Stimulated activated CD4-positive, alpha-beta T cell treated with anti-CD3 and anti-CD28 coated beads, Interleukin-2, amount 100 ng/mL, for 24 hours (primary cell): ENCODE results near the gene PPP2R5E.

Experiments used
- DNase-seq, 2 donors: peaks; one replicate each; pipeline ENCODE4 v3.0.0-alpha.2; 2020

PPP2R5E gene

DNA sequence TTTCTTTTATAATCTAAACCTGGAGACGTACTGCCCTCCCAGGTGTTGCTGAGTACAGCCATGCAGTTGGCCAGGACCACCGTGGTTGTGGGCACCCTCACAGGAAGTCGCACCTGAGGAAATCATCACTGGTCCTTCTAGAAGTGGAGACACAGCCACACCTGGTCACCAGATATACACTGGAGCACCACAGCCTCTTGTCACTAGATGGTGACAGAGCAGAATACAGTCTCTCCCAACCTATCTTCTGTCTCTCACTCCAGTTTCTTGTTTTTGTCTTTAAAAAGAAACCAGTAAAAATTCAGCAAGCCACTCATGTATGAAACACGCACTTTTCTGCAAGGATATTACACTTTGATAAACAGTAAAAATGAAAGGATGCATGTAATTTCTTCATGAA, 181.4 kb downstream of the PPP2R5E start:
- no peak for DNase-seq

DNA sequence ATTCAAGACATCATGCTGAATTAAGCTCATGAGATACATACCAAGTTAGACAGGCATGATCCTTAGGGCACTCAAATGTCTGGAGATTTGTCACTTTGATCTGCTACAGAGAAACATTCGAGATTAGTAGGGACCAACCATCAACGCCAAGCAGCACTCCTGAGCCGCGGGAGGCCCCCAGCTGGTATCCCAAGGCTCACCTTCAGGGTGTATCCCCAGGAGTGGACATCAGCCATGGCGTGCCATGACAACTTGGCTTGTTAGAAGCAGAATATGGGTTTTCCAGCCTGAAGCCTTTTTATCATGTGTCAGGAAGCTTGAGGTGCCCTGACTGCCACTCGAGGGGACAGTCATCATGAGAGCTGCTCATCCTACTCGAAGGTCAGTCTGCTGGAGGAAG, 185.3 kb downstream of the PPP2R5E start:
- DNase-seq: no peak

DNA sequence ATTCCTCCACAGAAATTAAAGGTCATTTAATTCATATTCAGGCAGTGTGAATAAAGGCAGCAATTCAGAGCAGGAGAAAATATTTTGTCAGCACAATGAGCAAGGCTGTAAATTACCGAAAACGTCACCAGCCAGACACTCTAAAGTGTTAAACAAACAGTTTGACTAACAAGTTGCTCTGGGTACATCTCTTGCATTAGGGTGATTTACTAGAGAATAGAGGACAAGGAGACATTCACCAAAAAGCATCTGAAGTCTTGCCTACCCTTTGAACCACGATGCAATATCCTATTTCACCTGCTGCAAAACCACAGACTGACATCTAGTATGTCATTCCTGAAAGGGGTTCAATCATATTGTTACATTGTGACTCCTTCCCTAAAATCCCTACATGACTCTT, 197.4 kb downstream of the PPP2R5E start:
- no peak for DNase-seq

DNA sequence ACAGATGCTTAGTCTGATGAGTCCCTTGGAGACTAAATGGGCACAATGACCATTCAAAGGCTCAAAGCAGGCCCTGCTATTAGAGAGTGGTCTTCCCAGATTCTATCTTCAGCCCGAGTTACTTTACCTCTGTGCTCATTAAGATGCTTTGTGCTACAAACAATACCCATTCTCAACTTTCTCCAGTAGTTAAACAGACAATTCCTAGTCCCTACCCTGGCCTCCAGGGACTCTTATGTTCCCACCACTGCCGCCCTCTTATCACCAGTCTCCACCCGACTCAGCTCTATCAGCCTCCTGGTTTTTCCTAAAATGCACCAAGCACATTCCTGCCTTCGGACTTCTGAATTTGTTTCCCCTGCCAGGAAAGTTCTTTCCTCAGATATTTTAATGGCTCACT, 198.8 kb downstream of the PPP2R5E start:
- no peak for DNase-seq

DNA sequence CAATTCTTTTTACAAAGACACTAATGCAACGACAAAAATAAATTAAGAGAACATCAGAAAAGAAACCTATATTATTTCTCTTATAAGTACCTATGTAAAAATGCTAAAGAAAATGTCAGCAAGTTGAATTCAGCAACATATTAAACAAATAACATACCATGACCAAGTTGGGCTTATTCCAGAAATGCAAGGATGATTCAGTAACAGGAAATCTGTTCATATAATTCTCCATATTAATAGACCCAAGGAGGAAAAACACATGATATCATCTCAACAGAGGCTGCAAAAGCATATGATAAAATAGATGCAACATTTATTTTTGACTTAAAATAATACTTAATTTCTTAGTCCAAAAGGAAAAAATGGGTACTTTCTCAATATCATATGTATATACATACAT, 199.3 kb downstream of the PPP2R5E start:
- no peak for DNase-seq

DNA sequence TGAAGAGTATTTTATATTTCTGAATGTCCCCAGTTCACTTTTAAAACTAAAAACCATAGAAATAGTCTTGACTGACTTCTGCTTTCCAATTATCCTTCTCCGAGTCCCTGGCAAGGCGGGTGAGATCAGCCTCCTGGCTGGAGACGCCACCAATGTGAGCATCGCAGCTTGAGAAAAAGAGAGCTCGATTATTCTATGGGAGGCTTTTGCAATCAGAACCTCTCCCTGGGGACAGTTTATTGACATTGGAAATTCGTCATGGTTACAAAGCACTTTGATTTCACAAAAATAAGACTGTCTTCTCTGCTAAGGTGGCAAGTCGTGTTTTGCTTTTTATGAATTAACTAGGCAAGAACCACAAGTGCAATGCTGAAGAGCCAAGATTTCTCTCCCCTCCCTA, 200.8 kb downstream of the PPP2R5E start:
- DNase-seq: no peak

DNA sequence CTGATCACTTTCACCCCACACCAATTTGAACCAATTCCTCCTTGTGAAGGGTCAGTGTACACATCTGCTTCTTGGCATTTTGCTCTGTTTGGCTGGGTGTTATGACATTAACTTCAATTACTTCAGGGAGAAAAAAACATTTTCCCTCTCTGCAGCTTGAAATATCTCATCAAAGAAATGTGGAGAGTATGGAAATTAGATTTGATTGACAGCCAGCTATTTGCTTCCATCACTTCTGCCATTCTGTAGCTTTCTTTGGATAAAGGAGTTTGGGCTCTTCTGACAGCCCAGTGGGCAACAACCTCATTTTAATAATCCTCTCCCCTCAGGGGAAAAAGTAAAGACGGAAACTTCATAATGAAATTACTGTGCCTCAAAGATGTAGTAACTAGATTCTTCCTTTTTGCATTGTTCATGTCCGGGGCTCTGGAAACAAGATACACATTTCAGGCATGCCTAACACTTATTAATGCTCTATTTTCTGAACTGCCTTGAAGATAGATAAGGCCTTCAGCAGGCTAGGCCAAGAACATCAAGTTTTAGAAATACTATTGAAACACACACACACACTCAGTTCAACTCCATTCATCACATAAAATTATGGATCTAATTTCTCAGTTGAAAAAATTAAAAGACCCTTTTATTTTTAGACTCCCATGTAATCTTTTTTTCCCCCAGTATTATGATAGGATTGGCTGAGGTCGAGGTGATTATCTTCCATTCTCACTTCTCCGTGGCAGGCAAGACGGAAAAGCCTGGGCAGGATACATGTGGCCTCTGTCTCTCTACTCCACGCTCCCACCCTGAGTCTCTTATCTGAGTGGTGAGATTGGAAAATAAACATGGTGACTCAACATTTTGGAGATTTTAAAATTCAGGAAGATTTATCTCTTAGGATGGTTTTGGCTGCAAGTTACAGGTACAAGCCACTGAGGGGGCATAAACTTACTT, 214.1 kb downstream of the PPP2R5E start:
- no peak for DNase-seq

DNA sequence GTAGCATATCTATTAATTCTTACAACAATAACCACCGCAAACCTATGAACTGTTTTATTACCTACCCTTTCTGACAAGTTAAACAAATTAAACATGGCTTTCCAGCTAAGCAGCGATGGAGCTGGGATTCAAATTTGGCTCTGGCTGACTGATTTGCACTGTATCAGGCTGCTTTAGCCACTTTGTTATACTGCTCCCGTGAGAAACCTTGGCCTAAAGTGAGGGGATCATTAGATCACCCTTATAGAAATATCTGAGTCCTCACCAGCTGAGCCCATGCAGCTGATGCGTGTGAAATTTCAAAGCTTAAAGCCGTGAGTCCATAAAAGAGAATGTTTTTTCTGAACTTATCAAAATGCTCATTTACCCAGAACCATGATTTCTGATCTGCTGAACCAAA, 216.3 kb downstream of the PPP2R5E start:
- DNase-seq: no peak

DNA sequence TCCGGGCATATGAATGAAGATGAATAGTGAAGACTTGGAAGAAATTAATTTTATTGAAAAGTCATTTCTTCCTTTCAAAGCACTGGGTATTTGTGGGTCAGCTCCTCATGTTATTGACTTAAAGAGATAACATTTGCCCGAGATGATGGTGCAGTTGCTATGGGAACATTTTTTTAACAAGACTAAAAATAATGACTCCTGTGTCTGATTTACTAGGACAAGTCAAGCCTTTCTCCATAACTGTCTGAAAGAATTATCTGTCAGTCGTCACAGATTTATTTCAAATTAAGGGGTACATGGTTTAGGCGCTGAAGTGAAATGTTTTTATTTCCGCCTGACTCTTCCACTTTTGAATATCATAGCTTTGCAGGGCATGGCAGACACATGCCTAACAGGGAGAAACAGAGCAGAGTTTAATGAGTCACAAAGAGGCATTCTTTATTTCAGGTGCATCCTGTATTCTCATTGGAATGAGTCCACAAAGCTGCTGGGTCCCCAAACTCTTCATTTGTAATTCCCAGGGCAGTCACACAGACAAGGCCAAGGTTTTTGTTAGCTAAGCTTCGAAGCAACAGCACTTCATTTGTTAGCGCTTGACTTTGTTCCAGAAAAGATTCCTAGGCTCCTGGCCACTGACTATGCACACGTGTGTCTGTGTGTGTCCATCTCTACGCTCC, 220.1 kb downstream of the PPP2R5E start:
- no peak for DNase-seq

DNA sequence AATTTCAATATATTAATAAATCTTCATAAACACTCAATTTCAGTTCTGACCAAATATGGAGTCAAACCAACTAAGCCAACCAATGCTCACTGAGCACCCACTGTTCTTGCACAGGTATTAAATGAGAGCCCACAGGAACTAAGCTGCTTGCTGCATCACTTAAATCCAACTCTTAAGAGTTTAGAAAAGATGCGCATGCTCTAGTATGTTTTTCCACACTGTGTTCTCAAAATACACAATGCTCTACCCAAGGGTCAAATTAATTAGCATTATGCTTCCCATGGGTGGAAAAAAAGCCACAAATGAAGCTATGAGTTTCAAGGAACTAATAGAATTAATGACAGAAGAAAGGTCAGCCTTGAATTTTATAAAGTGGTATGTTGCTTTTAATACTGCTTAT, 220.7 kb downstream of the PPP2R5E start:
- no peak for DNase-seq
